ENCODE measurements around the gene MACROD2. TPM values are rescaled to one million over a fixed set of nuclear protein-coding genes. Genes with fewer than 3 reads are reported as not detected.

The MACROD2 gene
- total and polyA plus RNA-seq, 2 of the 4 experiments (the other 2 are of a cell fraction), result not detected

DNA sequence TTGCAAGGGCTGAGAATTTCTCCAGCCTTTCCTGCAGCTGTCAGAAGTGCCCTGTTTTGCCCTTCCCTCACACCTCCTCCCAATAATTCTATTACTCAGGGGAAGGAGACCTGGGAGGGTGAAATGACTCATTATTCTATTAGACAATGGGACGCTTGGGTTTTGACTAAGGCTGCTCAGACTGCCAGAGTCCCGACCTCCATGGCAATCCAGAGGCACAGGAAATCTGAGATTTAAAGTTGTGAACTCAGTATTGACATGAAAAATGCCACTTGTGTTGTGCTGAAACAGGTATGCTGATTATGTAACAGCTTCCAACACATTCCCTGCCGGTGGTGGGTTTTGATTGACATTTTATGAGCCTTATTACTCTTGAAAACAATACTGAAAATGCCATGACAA, 967.9 kb downstream of the MACROD2 start:
- Histone ChIP-seq H4K91ac (ENCODE audit: insufficient read depth, low read depth, low read length) (no peak overlapping the region), H3K79me1 (ENCODE audit: low read depth in 1 of 2, low read length in 2 of 2) (no peaks in the 10 kb centered on the region), H3K9me3 (ENCODE audit: control insufficient read depth, insufficient read depth, low read length) (no peaks in the 10 kb centered on the region; the same call in 1 of the 2 replicates), H3K23ac (ENCODE audit: low read depth, low read length) (no peak overlapping the region), H3K18ac (ENCODE audit: low read depth, low read length) (no peak overlapping the region), H3K56ac (ENCODE audit: extremely low read depth, insufficient read depth, low read length) (no peak overlapping the region), H3K4ac (ENCODE audit: low read depth, low read length) (no peak overlapping the region), H4K20me1 (ENCODE audit: insufficient read depth, low read length) (no peaks in the 10 kb centered on the region), H3K27ac (ENCODE audit: insufficient read depth, low read length) (no peak overlapping the region), H3K14ac (replicated peaks; ENCODE audit: low read depth, low read length) (no peak overlapping the region), H3K9ac (ENCODE audit: low read depth, low read length) (no peak overlapping the region), H2BK20ac (ENCODE audit: low read depth, low read length) (no peak overlapping the region), H3K36me3 (ENCODE audit: control insufficient read depth, insufficient read depth, low read length) (no peaks in the 10 kb centered on the region), H4K5ac (ENCODE audit: low read depth, low read length) (no peak overlapping the region), H3K9me1 (ENCODE audit: insufficient read depth, low read length) (no peaks in the 10 kb centered on the region), H3K27me3 (ENCODE audit: control insufficient read depth, insufficient read depth, low read length) (no peaks in the 10 kb centered on the region), H2AK5ac (ENCODE audit: low read depth, low read length) (no peak overlapping the region), H2BK120ac (ENCODE audit: low read depth, low read length) (no peak overlapping the region), H2BK15ac (ENCODE audit: low read depth, low read length) (no peak overlapping the region), H2AFZ (replicated peaks; ENCODE audit: low read length, poor library complexity) (no peak overlapping the region), H4K8ac (ENCODE audit: low read depth in 2 of 2, low read length in 2 of 2) (no peak overlapping the region), H3K4me3 (ENCODE audit: insufficient read depth, low read depth, low read length) (no peak overlapping the region), H3K4me2 (ENCODE audit: low read depth, low read length) (no peak overlapping the region), H2AK9ac (replicated peaks; ENCODE audit: low read depth, low read length, poor library complexity) (no peak overlapping the region), H3K4me1 (ENCODE audit: control insufficient read depth, insufficient read depth, low read length) (no peaks in the 10 kb centered on the region), H2BK5ac (ENCODE audit: low read depth, low read length, poor library complexity, severe bottlenecking) (no peak overlapping the region)
- DNase-seq (no peak), ATAC-seq (ENCODE audit: low read depth) (no peak)
- no TSS peak for BruUV-seq (replicated peaks)
- CTCF ChIA-PET, result no interaction called here
- WGBS, 2 experiments (ENCODE audit: extremely low coverage in 2 of 2, insufficient read length in 1 of 2), result no CpG with 5 or more reads among the region's 3 CpGs
- dilution Hi-C loops (cut with HindIII; ENCODE audit: low sequenced_read_pairs, unreplicated experiment), result no loop called here
- intact Hi-C loops (cut with micrococcal nuclease), result no loop called here
- in situ Hi-C loops (cut with MboI; ENCODE audit: low sequenced_read_pairs), result no loop called here
- TF ChIP-seq CHD1 (IDR thresholded peaks at IDR 0.05; ENCODE audit: low read depth, low read length) (no peak), FOS (IDR thresholded peaks at IDR 0.05; ENCODE audit: low read depth, low read length) (no peak), MAZ (IDR thresholded peaks at IDR 0.05; ENCODE audit: borderline replicate concordance, low read depth, low read length) (no peak), MXI1 (IDR thresholded peaks at IDR 0.05; ENCODE audit: borderline replicate concordance, low read depth, low read length) (no peak), SMC3 (IDR thresholded peaks at IDR 0.05; ENCODE audit: low read depth, low read length) (no peak), USF2 (IDR thresholded peaks at IDR 0.05; ENCODE audit: low read depth, low read length) (no peak), RAD21 (IDR thresholded peaks at IDR 0.05; ENCODE audit: low read length) (no peak), MAFK (IDR thresholded peaks at IDR 0.05; ENCODE audit: low read depth, low read length) (no peak), RCOR1 (IDR thresholded peaks at IDR 0.05; ENCODE audit: insufficient replicate concordance, low read length) (no peak), RFX5 (IDR thresholded peaks at IDR 0.05; ENCODE audit: low read depth, low read length) (no peak), CEBPB (IDR thresholded peaks at IDR 0.05; ENCODE audit: low read depth, low read length) (no peak)
- POLR2A ChIA-PET (ENCODE audit: unreplicated experiment), result no interaction called here

Data from IMR-90 (cell line).